Skin of body (tissue), 2 donors: ENCODE results near the gene PM20D1. TPM values are rescaled to one million over a fixed set of nuclear protein-coding genes. Genes with fewer than 3 reads are reported as not detected.
"Not testable (repeated sequence)": the region's sequence is repeated elsewhere in the genome, so short reads cannot be mapped to it uniquely, and the experiment has no call there.

Experiments used
- DNase-seq: peaks from one replicate; lab custom pipeline; 2025; lab: John Stamatoyannopoulos, UW
- total RNA-seq: library from RNA; depleted of rRNA; stranded (reverse); fragments of >200 nt; gene quantifications from one replicate; pipeline ENCODE4 v1.2.3, GENCODE V29; 2014

Gene PM20D1, protein sequence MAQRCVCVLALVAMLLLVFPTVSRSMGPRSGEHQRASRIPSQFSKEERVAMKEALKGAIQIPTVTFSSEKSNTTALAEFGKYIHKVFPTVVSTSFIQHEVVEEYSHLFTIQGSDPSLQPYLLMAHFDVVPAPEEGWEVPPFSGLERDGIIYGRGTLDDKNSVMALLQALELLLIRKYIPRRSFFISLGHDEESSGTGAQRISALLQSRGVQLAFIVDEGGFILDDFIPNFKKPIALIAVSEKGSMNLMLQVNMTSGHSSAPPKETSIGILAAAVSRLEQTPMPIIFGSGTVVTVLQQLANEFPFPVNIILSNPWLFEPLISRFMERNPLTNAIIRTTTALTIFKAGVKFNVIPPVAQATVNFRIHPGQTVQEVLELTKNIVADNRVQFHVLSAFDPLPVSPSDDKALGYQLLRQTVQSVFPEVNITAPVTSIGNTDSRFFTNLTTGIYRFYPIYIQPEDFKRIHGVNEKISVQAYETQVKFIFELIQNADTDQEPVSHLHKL
- total RNA-seq, result 0.39 TPM

DNA sequence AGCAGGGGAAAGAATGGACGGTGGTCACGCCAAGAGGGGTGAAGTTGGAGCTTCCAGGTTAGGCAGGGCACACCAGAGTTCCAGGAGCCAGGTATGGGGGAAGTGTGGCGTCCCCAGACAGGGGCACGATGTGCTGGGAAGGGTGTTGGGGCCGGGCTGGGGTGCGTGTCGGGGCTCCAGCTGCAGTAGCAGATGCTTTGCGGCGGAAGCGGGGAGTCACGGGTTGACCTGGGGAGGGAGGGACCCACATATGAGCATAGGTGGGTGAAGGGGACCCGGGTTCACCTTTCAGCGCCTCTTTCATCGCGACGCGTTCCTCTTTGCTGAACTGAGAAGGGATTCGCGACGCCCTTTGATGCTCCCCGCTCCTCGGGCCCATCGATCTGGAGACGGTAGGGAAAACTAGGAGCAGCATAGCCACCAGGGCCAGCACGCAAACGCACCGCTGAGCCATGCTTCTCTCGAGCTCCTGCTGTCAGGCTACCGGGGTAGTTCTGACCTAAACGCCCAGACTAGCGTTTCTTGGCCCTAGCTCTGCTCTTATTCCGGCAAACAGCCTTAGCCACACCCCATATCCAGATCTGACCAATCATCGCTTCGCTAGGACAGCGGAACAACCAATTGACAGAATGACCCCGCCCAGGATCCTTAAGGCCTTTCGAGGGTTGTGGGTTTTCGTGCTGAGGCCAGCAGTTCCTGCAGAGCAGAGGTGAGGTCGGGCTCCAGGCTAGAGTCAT is at the start of gene PM20D1:
Gene PM20D1 (minus strand): TSS at position 514 of the 737 bp plus-strand sequence. CDS start 60 bp downstream, at position 454.
- DNase-seq, result peak; percentile 55

DNA sequence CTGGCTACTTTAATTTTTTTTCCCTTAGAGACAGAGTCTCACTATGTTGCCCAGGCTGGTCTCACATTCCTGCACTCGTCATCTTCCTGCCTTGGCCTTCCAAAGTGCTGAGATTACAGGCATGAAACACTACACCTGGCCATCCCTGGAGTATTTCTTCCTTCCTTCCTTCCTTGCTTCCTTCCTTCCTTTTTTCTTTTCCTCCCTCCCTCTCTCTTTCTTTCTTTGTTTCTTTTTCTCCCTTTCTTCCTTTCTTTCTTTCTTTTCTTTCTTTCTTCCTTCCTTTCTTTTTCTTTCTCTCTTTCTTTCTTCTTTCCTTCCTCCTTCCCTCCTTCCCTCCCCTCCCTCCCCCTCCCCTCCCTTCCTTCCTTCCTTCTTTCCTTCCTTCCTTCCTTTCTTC is 46.4 kb upstream of the PM20D1 start:
- no peak for DNase-seq

DNA sequence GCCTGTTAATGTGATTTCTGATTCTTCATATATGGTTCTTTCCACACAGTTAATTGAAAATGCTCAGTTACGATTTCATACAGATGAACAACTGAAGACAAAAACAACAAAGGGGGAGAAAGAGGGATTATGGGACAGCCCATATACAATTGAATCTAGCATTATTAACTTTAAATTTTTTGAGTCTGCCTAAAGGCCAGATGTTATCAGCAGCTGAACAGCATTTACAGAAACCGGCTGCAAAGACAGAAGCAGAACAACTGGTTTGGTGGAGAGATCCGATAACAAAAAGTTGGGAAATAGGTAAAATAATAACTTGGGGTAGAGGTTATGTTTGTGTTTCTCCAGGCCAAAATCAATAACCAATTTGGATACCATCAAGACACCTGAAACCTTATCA is 44.2 kb upstream of the PM20D1 start:
- not testable (repeated sequence) for DNase-seq

DNA sequence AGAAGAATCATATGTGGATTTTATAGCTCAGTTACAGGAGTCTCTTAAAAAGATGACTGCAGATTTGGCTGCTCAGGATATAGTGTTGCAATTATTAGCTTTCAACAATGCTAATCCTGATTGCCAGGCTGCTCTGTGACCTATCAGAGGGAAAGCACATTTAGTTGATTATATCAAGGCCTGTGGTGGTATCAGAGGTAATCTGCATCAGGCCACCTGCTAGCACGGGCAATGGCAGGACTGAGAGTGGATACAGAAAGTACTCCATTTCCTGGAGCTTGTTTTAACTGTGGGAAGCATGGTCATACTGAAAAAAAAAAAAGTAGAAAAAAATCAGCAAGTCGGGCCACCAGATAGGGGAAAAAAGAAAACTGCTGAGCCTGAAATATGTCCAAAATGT is 42.2 kb upstream of the PM20D1 start:
- not testable (repeated sequence) for DNase-seq

DNA sequence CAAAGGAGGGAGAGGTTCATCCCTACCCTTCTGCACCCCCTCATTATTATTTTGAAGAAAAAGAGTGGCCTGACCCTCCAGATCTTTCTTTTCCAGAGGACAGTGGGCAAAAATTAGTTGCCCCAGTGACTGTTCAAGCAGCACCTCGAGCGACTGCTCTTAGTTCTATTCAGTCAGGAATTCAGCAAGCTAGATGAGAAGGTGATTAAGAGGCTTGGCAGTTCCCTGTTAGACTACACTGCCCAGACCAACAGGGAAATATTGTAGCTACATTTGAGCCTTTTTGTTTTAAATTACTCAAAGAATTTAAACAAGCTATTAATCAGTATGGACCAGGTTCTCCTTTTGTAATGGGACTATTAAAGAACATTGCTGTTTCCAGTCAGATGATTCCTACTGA is 41.5 kb upstream of the PM20D1 start:
- DNase-seq, result not testable (repeated sequence)

DNA sequence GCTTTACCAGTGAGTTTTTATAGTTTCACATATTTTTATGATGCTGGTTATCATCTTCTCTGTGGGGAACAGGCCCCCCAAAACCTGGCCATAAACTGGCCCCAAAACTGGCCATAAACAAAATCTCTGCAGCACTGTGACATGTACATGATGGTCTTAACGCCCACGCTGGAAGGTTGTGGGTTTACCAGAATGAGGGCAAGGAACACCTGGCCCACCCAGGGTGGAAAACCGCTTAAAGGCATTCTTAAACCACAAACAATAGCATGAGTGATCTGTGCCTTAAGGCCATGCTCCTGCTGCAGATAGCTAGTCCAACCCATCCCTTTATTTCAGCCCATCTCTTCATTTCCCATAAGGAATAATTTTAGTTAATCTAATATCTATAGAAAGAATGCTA is 40.7 kb upstream of the PM20D1 start:
- not testable (repeated sequence) for DNase-seq

DNA sequence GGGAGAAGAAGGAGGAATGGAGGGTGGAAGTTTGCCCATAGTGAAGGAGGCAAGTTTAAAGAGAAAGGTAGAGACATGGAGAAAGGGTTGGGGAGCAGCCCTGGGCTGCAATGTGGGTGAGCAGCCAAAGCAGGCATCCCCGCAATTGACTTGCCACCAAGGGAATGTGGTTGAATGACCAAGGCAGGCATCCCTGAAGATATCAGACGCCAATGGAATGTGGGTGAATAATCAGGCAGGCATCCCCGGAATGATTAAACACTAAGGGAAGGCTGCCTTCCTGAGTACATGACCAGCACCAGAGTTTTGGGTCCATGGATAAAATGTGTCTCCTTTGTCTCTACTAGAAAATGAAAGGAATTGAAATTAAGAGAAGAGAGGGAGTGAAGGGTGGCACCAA is 39.8 kb upstream of the PM20D1 start:
- not testable (repeated sequence) for DNase-seq

DNA sequence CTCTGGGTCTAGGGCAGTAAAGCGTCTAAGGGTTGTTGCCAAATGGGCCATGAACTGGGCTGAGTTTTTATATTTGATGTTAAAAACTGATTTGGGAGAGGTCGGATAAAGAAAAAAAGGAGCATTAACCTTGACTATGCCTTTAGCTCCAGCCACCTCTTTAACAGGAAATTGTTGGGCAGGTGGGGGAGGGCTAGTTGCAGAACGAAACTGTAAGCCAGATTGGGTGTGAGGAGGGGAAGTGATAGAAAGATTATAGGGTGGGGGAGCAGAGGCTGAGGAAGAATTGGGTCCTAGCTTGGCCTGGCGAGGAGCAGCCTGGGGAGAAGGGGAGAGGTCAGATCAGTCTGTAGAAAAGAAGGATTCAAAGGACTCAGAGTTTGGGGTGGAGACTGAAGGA is 39.1 kb upstream of the PM20D1 start:
- not testable (repeated sequence) for DNase-seq

DNA sequence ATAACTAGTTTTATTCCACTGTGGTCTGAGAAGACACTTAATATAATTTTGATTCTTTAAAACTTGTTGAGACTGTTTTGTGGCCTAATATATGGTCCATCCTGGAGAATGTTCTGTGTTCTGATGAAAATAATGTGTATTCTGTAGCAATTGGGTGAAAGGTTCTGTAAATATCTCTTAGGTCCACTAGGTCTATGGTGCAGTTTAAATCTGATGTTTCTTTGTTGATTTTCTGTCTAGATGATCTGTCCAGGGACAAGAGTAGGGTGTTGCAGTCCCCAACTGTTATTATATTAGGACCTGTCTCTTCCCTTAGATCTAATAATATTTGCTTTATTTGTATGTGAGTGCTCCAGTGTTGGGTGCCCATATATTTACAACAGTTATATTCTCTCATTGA is 33.9 kb upstream of the PM20D1 start:
- DNase-seq, result no peak

DNA sequence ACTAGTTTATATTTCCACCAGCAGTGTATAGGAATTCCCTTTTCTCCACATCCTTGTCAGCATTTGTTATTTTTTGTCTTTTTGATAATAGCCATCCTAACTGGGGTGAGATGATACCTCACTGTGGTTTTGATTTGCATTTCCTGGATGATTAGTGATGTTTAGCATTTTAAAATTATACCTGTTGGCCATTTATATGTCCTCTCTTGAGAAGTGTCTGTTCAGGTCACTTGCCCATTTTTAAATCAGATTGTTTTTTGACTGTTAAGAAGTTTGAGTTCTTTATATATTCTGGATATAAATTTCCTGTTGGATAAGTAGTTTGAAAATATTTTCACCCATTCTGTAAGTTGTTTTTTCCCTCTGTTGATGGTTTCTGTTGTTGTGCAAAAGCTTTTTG is 31.0 kb upstream of the PM20D1 start:
- DNase-seq, result no peak

DNA sequence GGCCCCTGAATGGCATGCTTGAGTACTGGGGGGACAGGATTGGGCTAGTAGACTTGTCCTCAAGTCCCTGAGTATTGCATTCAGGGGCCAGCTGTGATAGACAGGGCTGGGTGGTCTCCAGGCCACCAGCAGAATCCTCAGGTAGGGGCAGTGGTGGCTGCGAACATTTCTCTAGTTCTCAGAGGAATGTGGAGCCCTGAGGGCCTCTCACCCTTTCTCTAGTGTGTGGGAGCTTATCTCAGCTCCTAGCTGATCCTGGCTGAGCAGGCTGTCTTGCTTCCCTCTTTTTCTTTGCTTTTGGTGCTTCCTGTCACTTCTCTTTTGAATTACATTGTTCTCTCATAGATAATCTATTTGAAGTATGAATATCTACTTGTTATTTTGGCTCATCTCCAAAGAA is 30.0 kb upstream of the PM20D1 start:
- DNase-seq, result no peak

DNA sequence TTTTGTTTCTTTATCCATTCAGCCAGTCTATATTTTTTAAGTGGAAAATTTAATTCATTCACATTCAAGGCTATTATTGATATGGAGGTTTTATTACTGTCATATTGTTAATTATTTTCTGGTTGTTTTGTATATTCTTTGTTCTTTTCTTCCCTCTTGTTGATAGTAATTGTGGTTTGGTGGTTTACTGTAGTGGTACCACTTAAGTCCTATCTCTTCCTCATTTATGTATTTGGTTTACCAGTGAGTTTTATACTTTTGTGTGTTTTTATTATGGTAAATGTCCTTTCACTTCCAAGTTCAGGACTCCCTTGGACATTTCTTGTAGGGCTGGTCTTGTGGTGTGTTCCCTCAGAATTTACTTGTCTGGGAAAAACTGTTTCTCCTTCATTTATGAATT is 28.1 kb upstream of the PM20D1 start:
- no peak for DNase-seq

DNA sequence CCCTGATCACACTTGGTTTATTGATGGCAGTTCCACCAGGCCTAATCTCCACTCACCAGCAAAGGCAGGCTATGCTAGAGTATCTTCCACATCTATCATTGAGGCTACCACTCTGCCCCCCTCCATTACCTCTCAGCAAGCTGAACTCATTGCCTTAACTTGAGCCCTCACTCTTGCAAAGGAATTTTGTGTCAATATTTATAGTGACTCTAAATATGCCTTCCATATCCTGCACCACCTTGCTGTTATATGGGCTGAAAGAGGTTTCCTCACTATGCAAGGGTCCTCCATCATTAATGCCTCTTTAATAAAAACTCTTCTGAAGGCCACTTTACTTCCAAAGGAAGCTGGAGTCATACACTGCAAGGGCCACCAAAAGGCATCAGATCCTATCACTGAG is 23.2 kb upstream of the PM20D1 start:
- not testable (repeated sequence) for DNase-seq

DNA sequence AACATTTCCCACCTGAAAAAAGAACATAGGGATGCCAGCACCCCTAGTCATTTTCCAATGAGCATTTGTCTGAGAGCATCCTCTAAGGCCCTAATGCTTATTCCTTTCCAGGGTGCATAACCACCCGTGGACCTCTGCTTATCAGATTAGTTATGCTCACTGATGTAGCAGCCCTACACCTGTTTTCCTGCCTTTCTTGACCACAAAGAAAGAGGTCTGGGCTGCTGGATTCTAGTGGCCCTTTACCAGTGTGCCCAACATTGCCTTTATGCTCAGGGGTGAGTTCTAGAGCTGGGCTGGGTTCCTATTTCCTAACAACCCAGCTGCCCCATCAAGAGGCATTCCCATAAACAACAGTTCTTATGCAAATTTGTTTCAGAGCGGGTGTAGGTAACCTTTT is 20.3 kb upstream of the PM20D1 start:
- DNase-seq, result no peak

DNA sequence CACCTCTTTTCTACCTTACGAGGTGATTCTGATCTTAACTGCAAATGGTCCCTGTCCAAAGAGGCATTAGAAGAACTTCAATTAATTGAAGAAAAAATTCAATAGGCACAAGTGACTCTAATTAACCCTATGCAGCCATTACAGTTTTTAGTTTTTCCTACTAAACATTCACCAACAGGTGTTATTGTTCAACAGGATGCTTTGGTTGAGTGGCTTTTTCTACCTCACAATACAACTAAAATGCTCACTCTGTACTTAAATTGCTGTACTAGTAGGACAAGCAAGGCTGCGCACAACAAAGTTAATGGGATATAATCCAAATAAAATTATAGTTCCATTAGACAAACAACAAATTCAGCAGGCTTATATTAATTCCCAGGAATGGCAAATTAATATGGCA is 11.6 kb upstream of the PM20D1 start:
- DNase-seq, result no peak

DNA sequence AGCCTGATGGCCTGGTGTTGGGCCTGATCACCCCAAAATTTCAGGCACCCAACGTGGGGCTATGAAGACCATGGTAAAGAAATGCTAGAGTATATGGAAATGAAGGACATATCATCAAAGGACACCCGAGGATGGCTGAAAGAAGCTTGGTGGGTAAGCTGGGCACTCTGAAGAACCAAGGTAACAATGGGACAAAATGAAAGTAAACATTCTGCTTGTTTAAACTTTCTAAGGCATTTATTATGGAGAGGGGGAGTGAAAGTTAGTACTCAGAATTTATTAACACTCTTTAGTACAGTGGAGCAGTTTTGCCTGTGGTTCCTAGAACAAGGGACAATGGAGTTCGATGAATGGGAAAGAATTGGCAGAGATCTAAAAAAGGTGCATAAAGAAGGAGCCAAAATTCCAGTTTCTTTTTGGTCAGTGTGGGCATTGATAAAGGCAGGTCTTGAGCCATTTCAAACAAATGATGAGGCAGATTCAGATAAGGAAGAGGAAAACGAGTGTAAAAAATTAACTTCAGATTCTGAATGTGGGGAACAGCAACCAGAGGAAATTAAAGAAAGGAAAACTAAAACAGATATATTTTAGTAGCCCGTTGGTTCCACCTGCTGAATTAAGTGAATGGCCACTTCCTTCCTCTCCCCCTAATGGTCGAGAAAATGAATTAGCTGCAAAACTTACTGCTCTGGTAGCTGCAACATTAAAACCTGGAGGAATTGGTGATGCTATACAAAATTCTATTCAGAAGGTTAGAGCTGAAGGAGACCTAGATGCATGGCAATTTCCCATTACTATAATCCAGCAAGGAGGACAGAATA is 8.4 kb upstream of the PM20D1 start:
- no peak for DNase-seq

DNA sequence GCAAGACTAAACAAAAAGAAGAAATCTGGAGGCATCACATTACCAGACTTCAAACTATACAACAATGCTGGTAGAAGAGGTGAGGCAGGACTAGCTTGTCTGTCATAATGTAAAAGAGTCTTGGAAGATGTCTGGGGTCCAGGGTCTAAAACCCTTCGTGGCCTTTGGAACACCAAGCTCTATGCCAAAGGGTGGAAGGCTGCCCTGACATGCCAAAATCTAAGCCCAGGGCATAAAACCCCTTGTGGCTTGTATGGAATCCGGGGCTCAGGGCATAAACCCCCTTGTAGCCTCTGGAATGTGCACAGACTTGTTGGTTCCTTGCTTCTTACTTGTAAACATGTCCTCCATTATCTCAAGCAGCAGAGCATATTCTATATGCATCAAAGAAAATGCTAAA is 7.6 kb upstream of the PM20D1 start:
- DNase-seq, result not testable (repeated sequence)

DNA sequence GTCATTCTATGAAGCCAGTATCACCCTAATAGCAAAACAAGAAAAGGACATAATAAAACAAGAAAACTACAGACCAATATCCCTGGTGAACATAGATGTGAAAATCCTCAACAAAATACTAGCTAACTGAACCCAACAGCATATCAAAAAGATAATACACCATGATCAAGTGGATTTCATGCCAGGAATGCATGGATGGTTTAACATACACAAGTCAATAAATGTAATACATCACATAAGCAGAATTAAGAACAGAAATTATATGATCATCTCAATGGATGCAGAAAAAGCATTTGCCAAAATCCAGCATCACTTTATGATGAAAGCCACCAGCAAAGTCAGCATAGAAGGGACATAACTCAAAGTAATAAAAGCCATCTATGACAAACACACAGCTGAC is 6.5 kb upstream of the PM20D1 start:
- no peak for DNase-seq

DNA sequence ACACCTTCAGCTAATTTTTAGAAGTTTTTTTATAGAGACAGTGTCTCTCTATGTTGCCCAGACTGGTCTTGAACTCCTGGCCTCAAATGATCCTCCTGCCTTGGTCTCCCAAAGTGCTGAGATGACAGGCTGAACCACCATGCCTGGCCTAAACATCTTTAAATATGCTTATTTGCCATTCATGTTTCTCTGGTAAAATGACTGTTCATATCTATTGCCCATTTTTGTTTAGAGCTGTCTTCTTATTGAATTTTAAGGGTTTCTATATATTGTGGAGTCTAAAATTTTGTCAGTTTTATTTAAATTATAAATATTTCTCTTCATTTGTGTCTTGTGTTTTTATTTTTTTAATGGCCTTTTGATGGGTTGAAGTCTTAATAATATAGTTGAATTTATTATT is 3.0 kb upstream of the PM20D1 start:
- DNase-seq, result no peak

DNA sequence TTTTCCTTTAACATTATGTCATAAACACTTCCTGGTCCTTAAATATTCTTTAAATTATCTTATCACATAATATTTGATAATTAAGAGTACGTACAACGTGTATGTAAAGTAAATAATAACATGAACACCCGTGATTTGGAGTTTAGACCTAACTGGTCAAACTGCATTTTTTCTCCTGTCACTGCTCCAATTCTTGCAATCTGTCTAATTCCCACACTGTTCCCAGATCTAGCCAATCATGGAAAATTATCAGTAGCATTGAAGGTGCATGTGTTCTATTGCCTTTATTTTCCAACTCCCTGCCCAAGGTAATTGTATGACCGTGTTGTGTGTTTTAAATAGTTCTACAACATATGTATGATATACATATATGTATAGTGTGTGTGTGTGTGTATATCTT is 2.1 kb upstream of the PM20D1 start:
- DNase-seq, result no peak

DNA sequence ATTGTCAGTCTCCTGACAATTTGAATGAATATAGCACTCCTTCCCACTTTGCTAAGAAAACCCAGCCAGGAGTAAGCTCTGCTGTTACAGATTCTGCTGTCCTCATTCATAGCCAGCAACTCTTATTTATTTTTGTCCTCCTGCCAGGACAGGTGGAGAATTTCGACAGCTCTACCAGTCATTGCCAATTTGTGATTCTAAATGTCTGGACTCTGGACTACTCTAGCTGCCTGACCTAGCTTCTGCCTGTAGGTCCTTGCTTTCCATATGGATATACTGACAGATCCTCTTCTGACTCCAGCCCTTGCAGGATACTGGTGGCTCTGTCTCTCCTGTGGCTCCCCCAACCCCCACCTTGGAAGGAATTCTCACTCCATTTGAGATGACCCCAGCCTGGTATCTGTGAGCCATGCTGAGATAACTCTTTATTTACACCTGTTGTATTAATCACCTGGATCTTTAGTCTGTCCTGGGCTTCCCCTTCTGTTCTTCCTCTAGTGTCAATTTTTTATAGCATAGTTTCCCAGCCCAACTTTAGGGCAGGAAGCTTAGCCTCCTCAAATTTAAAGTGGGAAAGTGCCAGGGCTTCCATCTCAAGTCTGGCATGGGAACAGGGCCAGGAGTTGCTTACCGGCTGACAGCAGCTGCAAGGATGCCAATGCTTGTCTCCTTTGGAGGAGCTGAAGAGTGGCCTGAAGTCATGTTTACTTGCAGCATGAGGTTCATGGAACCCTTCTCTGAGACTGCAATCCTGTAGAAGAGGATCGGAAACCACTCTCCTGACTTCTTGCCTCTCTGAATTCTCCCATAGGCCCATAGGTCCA is 6.7 kb downstream of the PM20D1 start:
- DNase-seq, result no peak
